IPS-20b (cell line): ENCODE data around the gene TECPR1.

Experiments used
- H3K27ac ChIP-seq: one replicate; pipeline ENCODE4 v1.5.1; 2013; ENCODE audit warnings: low read length
- H3K27me3 ChIP-seq: 2 replicates; pipeline ENCODE4 v1.6.1; 2013; ENCODE audit warnings: mild to moderate bottlenecking, low read length, inconsistent platforms; ENCODE audit not compliant: insufficient read depth
- H3K36me3 ChIP-seq: 2 replicates; pipeline ENCODE4 v1.6.1; 2013; ENCODE audit warnings: low read depth, mild to moderate bottlenecking, inconsistent platforms, low read length, moderate library complexity; ENCODE audit not compliant: insufficient read depth
- H3K4me1 ChIP-seq: 2 replicates; pipeline ENCODE4 v1.6.1; 2013; ENCODE audit warnings: mild to moderate bottlenecking, control low read depth, inconsistent platforms, low read length, moderate library complexity; ENCODE audit not compliant: insufficient read depth
- H3K4me3 ChIP-seq: 2 replicates; pipeline ENCODE4 v1.5.1; 2013; ENCODE audit warnings: mild to moderate bottlenecking, low read length, inconsistent platforms
- H3K9ac ChIP-seq: 2 replicates; pipeline ENCODE4 v1.6.1; 2013; ENCODE audit warnings: low read depth, mild to moderate bottlenecking, inconsistent platforms, low read length, moderate library complexity
- H3K9me3 ChIP-seq: 2 replicates; pipeline ENCODE4 v1.6.1; 2013; ENCODE audit warnings: mild to moderate bottlenecking, low read depth, low read length, inconsistent platforms; ENCODE audit not compliant: insufficient read depth

The TECPR1 gene

DNA sequence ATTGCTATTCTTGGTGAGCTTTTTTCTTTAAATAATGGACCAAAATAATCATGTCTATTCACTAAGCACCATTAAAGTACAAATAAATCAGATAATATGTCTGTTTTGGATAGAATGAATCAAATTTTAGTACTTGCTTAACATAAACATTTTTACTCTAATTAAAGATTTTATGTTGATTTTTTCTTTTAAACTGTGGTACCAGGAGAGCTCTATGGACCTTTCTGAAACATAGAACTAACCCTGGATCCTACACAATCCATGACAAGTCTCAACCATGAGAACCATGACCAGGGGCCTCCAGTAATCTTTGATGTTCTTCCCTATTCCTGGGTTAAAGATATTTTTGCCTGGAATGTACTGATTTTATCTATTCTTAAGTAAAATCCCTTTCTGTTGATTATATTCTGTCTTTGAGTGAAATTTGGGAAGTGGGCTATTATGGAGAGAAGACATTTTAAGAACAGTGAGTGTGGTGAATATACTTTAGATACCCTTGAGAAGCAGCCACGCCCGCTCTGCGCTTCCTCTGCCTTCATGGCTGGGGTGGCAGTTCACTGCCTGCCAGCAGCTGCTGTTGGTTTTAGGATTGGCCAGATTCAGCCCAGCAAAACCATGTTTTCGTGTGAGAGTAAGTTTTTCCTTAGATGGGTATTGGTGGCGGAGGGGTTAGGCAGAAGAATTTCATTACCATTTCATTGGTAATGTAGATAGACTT lies 83.0 kb downstream of the TECPR1 start:
- Histone ChIP-seq H3K4me3 (no peak overlapping the region), H3K9me3 (no peaks in the 10 kb centered on the region), H3K27me3 (no peaks in the 10 kb centered on the region), H3K9ac (no peak overlapping the region), H3K36me3 (peaks cover 31% of the 10 kb centered on the region), H3K27ac (no peak overlapping the region), H3K4me1 (no peaks in the 10 kb centered on the region)

DNA sequence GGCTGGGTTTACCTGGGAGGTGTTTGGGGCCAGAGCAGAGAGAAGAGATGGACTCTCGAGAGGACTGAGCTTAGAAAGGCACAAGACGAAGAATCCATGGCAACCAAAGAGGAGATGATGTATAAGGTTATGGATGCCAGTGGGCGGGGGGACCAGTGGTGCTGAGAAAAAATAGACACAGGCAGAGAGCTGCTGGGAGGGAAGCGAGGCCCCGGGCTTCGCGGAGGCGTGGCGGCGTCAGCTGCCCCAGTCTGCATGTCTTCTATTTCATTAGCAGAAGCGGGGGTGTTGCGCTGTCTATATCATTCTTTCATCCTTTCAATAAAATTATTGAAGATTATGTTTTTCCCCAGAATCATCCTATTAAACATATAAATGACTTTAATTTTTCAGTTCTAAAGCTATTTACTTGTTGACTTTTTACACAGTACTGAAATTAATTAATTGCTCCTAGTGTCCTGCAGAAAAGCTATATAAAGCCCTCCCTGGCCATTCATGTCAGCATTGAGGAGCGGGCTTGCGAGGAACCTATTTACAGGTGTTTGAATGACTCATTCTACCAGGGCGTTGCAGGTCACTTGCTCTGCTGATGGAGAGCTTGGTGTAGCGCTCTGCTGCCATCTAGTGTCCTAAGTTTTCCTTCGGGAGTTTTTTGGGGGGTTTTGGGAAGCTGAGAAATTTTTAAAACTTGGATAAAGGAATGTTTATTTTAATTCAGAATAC lies 83.7 kb downstream of the TECPR1 start:
- peaks cover 31% of the 10 kb centered on the region for H3K36me3 ChIP-seq

DNA sequence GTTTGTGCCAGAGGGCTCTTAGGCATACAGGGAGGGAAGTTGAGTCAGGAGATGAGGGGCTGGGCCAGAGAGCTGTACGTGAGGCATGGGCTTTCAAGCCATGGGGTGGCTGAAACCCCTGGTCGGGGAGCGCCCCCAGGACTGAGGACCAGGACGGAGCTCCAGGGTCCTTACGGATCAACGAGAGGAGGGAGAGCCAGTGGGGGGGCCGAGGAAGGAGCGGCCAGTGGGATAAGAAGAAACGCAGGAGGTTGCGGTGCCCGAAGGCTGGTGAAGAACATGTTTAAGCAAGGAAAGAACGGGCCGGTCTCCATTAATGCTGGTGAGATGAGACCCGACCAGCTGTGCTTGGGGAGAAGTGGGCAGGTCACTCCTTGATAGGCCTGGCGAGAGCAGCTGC lies 84.4 kb downstream of the TECPR1 start:
- no peak overlapping the region for H3K4me3 ChIP-seq
- peaks cover 25% of the 10 kb centered on the region for H3K36me3 ChIP-seq
- H3K9ac ChIP-seq: no peak overlapping the region
- no peaks in the 10 kb centered on the region for H3K27me3 ChIP-seq
- H3K4me1 ChIP-seq: no peaks in the 10 kb centered on the region
- no peaks in the 10 kb centered on the region for H3K9me3 ChIP-seq
- no peak overlapping the region for H3K27ac ChIP-seq

More for the DNA sequence above, 83.7 kb downstream of the TECPR1 start:
- Histone ChIP-seq H3K9ac (no peak overlapping the region), H3K27me3 (no peaks in the 10 kb centered on the region), H3K27ac (no peak overlapping the region), H3K4me3 (no peak overlapping the region), H3K9me3 (no peaks in the 10 kb centered on the region), H3K4me1 (no peaks in the 10 kb centered on the region)

DNA sequence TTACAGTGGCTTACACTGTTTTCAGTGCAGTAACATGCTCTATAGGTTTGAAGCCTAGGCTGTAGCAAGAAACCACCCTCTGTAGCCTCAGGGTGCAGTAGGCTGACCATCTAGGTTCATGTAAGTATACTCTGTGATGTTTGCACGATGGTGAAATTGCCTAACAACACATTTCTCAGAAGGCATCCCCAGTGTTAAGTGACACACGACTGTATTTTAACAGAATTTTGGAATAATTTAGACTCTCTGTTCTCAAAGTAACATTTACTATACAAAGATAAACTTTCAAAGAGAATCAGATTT lies 85.4 kb downstream of the TECPR1 start:
- Histone ChIP-seq H3K27me3 (no peaks in the 10 kb centered on the region), H3K4me1 (no peaks in the 10 kb centered on the region), H3K4me3 (no peak overlapping the region)

DNA sequence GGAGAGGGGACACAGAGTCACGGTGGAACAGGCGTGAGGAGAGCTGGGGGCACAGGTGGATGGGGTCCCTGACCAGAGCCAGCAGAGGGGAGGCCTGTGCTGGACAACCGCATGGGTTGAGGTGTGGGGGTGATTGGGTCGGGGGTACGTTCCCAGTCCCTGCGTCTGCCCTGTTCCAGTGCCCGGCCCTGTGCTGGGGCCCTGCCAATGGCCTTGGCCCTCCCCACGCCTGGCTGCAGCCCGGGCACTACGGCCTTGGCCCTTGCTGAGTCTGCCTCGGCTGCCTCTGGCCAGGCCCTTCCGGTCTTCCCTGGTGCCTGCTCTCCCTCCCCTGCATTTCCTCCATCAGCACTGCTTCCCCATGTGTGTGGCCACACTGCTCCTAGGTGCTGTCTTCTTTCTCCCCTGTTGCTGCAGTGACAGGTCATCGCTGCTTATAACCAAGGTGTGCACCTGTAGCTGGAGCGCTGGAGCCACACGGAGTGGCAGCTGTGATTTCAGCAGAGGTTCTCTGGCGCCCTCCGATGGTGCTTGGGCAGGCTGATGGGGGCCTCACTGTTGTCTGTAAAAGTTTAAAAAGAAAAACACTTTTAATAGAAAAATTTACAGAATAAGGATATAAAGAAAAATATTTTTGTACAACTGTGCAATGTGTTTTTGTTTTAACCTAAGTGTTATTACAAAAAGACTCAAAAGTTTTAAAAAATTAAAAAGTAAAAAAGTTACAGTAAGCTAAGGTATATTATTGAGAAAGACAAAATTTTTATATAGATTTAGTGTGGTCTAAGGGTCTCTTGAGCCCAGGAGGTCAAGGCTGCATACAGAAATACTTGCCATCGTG lies 86.0 kb downstream of the TECPR1 start:
- no peak overlapping the region for H3K27ac ChIP-seq

More for the DNA sequence above, 85.4 kb downstream of the TECPR1 start:
- Histone ChIP-seq H3K27ac (no peak overlapping the region), H3K9ac (no peak overlapping the region), H3K9me3 (no peaks in the 10 kb centered on the region), H3K36me3 (peaks cover 16% of the 10 kb centered on the region)

More for the DNA sequence above, 86.0 kb downstream of the TECPR1 start:
- no peaks in the 10 kb centered on the region for H3K27me3 ChIP-seq
- H3K4me1 ChIP-seq: no peaks in the 10 kb centered on the region
- H3K36me3 ChIP-seq: peaks cover 10% of the 10 kb centered on the region
- no peak overlapping the region for H3K4me3 ChIP-seq
- H3K9me3 ChIP-seq: no peaks in the 10 kb centered on the region
- no peak overlapping the region for H3K9ac ChIP-seq
